ENCODE measurements around the gene MYO1D. TPM values are rescaled to one million over a fixed set of nuclear protein-coding genes. Genes with fewer than 3 reads are reported as not detected.

MYO1D gene
- total RNA-seq, 1 donor = 160 TPM

DNA sequence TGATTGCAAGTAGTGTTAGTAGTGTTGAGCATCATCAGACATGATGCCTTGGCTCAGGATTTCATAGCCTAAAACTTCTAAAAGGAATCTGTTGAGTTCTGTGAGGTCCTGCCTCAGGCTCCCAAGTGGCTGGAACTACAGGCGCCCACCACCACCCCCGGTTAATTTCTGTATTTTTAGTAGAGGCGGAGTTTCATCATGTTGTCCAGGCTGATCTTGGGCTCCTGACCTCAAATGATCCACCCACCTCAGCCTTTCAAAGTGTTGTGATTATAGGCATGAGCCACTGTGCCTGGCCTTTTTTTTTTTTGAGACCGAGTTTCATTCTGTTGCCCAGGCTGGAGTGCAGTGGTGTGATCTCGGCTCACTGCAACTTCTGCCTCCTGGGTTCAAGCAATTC, 427.0 kb downstream of the MYO1D start:
- H3K4me2 ChIP-seq (ENCODE audit: insufficient read depth, low read length) = no peak overlapping the region
- no peaks in the 10 kb centered on the region for H3K27me3 ChIP-seq (ENCODE audit: insufficient read depth, low read length)
- peaks cover 59% of the 10 kb centered on the region for H4K20me1 ChIP-seq (ENCODE audit: insufficient read depth, low read length)
- no peaks in the 10 kb centered on the region for H3K9me3 ChIP-seq (ENCODE audit: low read depth, low read length)
- H2AFZ ChIP-seq (ENCODE audit: low read length) = no peak overlapping the region
- H3K4me1 ChIP-seq (ENCODE audit: insufficient read depth, low read length) = peaks cover 22% of the 10 kb centered on the region
- H3K27ac ChIP-seq (ENCODE audit: low read depth, low read length) = no peak overlapping the region
- H3K4me3 ChIP-seq (ENCODE audit: insufficient read depth, low read length) = no peak overlapping the region
- H3K79me2 ChIP-seq (ENCODE audit: insufficient read depth, low read length) = peaks cover 97% of the 10 kb centered on the region
- no peak for TF ChIP-seq CTCF (IDR thresholded peaks at IDR 0.05; ENCODE audit: extremely low read depth, low read depth, low read length)
- peaks cover 58% of the 10 kb centered on the region for H3K36me3 ChIP-seq (ENCODE audit: insufficient read depth, low read length)
- peak; percentile 87 for DNase-seq (ENCODE audit: insufficient read length, low spot score, missing footprints)

DNA sequence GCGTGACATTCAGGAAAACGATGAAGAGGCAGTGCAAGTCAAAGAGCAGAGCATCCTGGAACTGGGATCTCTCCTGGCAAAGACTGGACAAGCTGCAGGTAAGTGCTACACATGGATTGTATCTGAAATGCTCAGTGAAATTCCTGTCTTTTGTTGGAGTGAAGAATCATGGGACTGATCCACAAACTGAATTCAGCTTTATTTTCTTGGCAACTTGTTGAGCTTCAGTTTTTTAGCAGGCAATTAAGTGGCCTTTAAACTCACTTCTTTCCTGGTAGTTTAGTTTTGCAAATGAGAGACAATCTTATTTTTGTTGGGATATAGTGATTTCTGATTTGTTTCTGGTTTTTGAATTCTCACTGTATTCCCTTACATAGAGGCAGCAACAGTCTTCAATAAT, 430.0 kb downstream of the MYO1D start:
- TF ChIP-seq CTCF (IDR thresholded peaks at IDR 0.05; ENCODE audit: extremely low read depth, low read depth, low read length) = no peak
- Histone ChIP-seq H3K36me3 (ENCODE audit: insufficient read depth, low read length) (peaks cover 33% of the 10 kb centered on the region), H3K4me2 (ENCODE audit: insufficient read depth, low read length) (no peak overlapping the region), H4K20me1 (ENCODE audit: insufficient read depth, low read length) (peaks cover 38% of the 10 kb centered on the region), H3K4me1 (ENCODE audit: insufficient read depth, low read length) (peaks cover 22% of the 10 kb centered on the region), H2AFZ (ENCODE audit: low read length) (no peak overlapping the region), H3K27me3 (ENCODE audit: insufficient read depth, low read length) (no peaks in the 10 kb centered on the region), H3K9me3 (ENCODE audit: low read depth, low read length) (no peaks in the 10 kb centered on the region), H3K79me2 (ENCODE audit: insufficient read depth, low read length) (peaks cover 73% of the 10 kb centered on the region), H3K4me3 (ENCODE audit: insufficient read depth, low read length) (no peak overlapping the region), H3K27ac (ENCODE audit: low read depth, low read length) (no peak overlapping the region)
- no peak for DNase-seq (ENCODE audit: insufficient read length, low spot score, missing footprints)

DNA sequence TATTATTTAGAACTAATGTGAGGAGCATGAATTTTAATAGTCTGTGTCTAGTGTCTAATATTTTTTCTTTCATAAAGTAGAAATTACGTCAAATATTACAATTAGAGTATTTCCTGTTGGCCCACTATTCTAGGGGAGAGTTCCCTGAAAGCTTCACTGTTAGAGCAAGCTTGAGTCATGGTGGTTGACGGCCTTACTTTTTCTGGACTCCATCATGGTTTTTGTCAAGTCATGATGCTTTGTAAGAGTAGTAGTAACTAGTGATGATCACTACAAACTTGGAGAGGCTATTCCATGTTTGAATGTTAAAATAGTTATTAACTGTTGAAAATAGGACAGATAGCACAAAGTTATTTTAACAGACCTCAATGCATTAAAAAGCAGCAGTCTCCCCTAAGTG, 431.0 kb downstream of the MYO1D start:
- Histone ChIP-seq H3K27ac (ENCODE audit: low read depth, low read length) (peak overlapping the region; percentile 90), H3K4me1 (ENCODE audit: insufficient read depth, low read length) (peaks cover 21% of the 10 kb centered on the region), H3K27me3 (ENCODE audit: insufficient read depth, low read length) (no peaks in the 10 kb centered on the region), H2AFZ (ENCODE audit: low read length) (no peak overlapping the region), H3K4me2 (ENCODE audit: insufficient read depth, low read length) (peak overlapping the region; percentile 80), H3K9me3 (ENCODE audit: low read depth, low read length) (no peaks in the 10 kb centered on the region), H3K36me3 (ENCODE audit: insufficient read depth, low read length) (peaks cover 25% of the 10 kb centered on the region), H3K79me2 (ENCODE audit: insufficient read depth, low read length) (peaks cover 63% of the 10 kb centered on the region), H4K20me1 (ENCODE audit: insufficient read depth, low read length) (peaks cover 34% of the 10 kb centered on the region), H3K4me3 (ENCODE audit: insufficient read depth, low read length) (peak overlapping the region; percentile 88)
- no peak for TF ChIP-seq CTCF (IDR thresholded peaks at IDR 0.05; ENCODE audit: extremely low read depth, low read depth, low read length)
- peak; percentile 30 for DNase-seq (ENCODE audit: insufficient read length, low spot score, missing footprints)

- DNase-seq (ENCODE audit: insufficient read length, low spot score, missing footprints) = no peak
- Histone ChIP-seq H2AFZ (ENCODE audit: low read length) (no peak overlapping the region), H3K27ac (ENCODE audit: low read depth, low read length) (peak overlapping the region; percentile 90), H3K27me3 (ENCODE audit: insufficient read depth, low read length) (no peaks in the 10 kb centered on the region), H4K20me1 (ENCODE audit: insufficient read depth, low read length) (peaks cover 29% of the 10 kb centered on the region), H3K4me1 (ENCODE audit: insufficient read depth, low read length) (peaks cover 21% of the 10 kb centered on the region), H3K36me3 (ENCODE audit: insufficient read depth, low read length) (peaks cover 20% of the 10 kb centered on the region), H3K4me3 (ENCODE audit: insufficient read depth, low read length) (peak overlapping the region; percentile 88), H3K9me3 (ENCODE audit: low read depth, low read length) (no peaks in the 10 kb centered on the region), H3K79me2 (ENCODE audit: insufficient read depth, low read length) (peaks cover 58% of the 10 kb centered on the region), H3K4me2 (ENCODE audit: insufficient read depth, low read length) (peak overlapping the region; percentile 80)
- TF ChIP-seq CTCF (IDR thresholded peaks at IDR 0.05; ENCODE audit: extremely low read depth, low read depth, low read length) = no peak
Measured at GRCh38 chr17:32445497-32445896, 431.4 kb downstream of the MYO1D start.

All from osteoblast (primary cell).